Panc1 (cell line): ENCODE data around the gene AMER2. TPM values are rescaled to one million over a fixed set of nuclear protein-coding genes. Genes with fewer than 3 reads are reported as not detected.

Experiments used
- ATAC-seq: fragments of 200-7000 bp; cut with Tn5 transposase; 2 replicates; pipeline ENCODE4 v1.9.1; 2020; ENCODE audit warnings: mild to moderate bottlenecking, moderate library complexity
- BruUV-seq: library from RNA; stranded (reverse); fragments of 400-500 nt; replicated peaks from 2 replicates; lab custom pipeline; 2021; lab: Mats Ljungman, UMichigan
- CTCF ChIA-PET: fragments of 300-600 bp; sonication (Branson Sonifier 250); formaldehyde crosslinking; loops from one replicate; lab custom pipeline; 2022; ENCODE audit warnings: antibody characterized with exemption; lab: Charles Lee
- POLR2A ChIA-PET: fragments of 300-600 bp; sonication (Branson Sonifier 250); formaldehyde crosslinking; loops from one replicate; lab custom pipeline; 2022; ENCODE audit warnings: antibody characterized with exemption; lab: Charles Lee
- DNase-seq: peaks from one replicate; pipeline ENCODE4 v3.0.0-alpha.2; 2010; ENCODE audit warnings: low read depth, low spot score
- H3K27ac ChIP-seq: 2 replicates; pipeline ENCODE4 v1.5.1; 2011; ENCODE audit warnings: mild to moderate bottlenecking, low read length, inconsistent platforms
- H3K27me3 ChIP-seq: fragments of 200-500 bp; sonication (Bioruptor generic); 2 replicates; pipeline ENCODE4 v1.6.0; 2014; ENCODE audit warnings: low read length, inconsistent platforms; ENCODE audit not compliant: control insufficient read depth, insufficient read depth
- H3K36me3 ChIP-seq: fragments of 200-500 bp; sonication (Bioruptor generic); 2 replicates; pipeline ENCODE4 v1.5.1; 2014; ENCODE audit warnings: inconsistent platforms, mild to moderate bottlenecking, low read length, moderate library complexity; ENCODE audit not compliant: control insufficient read depth, insufficient read depth
- H3K4me1 ChIP-seq: 2 replicates; pipeline ENCODE4 v1.5.1; 2011; ENCODE audit warnings: inconsistent platforms, mild to moderate bottlenecking, low read length, moderate library complexity; ENCODE audit not compliant: control insufficient read depth, insufficient read depth
- H3K4me3 ChIP-seq, 2 experiments: 2 replicates each; pipeline ENCODE4 v1.5.1; 2011 to 2012; ENCODE audit warnings: low read depth in 2 of 2, low read length in 2 of 2, mild to moderate bottlenecking in 2 of 2, inconsistent platforms in 1 of 2, moderate library complexity in 1 of 2
- H3K9me3 ChIP-seq: fragments of 200-500 bp; sonication (Bioruptor generic); 2 replicates; pipeline ENCODE4 v1.5.1; 2014; ENCODE audit warnings: low read depth, mild to moderate bottlenecking, inconsistent platforms, low read length, moderate library complexity; ENCODE audit not compliant: control insufficient read depth, insufficient read depth
- POLR2AphosphoS5 ChIP-seq: IDR thresholded peaks from 2 replicates; pipeline ENCODE4 v1.6.1; 2012; ENCODE audit warnings: mild to moderate bottlenecking, low read depth, low read length, moderate library complexity
- SIN3A ChIP-seq: IDR thresholded peaks from 2 replicates; pipeline ENCODE4 v1.6.1; 2012; ENCODE audit warnings: low read depth, mild to moderate bottlenecking, low read length, moderate library complexity, borderline replicate concordance; ENCODE audit not compliant: insufficient read depth
- TCF7L2 ChIP-seq: IDR thresholded peaks from 2 replicates; pipeline ENCODE4 v1.6.1; 2011; ENCODE audit warnings: mild to moderate bottlenecking, low read depth, low read length, inconsistent platforms
- in situ Hi-C: cut with HindIII; loops from 2 replicates; pipeline ENCODE4 v1.10.0; 2016; ENCODE audit warnings: low sequenced_read_pairs, low pct_unique_long_range_greater_than_20kb
- intact Hi-C: fragments of 100-400 bp; cut with micrococcal nuclease; formaldehyde crosslinking; loops from one replicate; pipeline ENCODE4 v1.10.0; 2022; ENCODE audit not compliant: unreplicated experiment
- total RNA-seq: library from RNA; stranded (reverse); gene quantifications from one replicate; pipeline ENCODE4 v1.2.1, GENCODE V29; 2021; ENCODE audit not compliant: unreplicated experiment
- TF ChIP-seq, protein P1 (sequence below): fragments of 450-650 bp; IDR thresholded peaks from 2 replicates; pipeline ENCODE4 v1.5.1; 2017; ENCODE audit warnings: mild to moderate bottlenecking
- TF ChIP-seq, protein P2 (sequence below), 2 experiments: IDR thresholded peaks; 2 replicates each; pipeline ENCODE4 v1.6.1; 2011 to 2012; ENCODE audit warnings: low read depth in 2 of 2, control low read depth in 1 of 2, low read length in 1 of 2, mild to moderate bottlenecking in 1 of 2, moderate library complexity in 1 of 2; ENCODE audit not compliant: insufficient read depth in 1 of 2

Gene AMER2
- total RNA-seq, 1 experiment from 2014 or later: not detected

DNA sequence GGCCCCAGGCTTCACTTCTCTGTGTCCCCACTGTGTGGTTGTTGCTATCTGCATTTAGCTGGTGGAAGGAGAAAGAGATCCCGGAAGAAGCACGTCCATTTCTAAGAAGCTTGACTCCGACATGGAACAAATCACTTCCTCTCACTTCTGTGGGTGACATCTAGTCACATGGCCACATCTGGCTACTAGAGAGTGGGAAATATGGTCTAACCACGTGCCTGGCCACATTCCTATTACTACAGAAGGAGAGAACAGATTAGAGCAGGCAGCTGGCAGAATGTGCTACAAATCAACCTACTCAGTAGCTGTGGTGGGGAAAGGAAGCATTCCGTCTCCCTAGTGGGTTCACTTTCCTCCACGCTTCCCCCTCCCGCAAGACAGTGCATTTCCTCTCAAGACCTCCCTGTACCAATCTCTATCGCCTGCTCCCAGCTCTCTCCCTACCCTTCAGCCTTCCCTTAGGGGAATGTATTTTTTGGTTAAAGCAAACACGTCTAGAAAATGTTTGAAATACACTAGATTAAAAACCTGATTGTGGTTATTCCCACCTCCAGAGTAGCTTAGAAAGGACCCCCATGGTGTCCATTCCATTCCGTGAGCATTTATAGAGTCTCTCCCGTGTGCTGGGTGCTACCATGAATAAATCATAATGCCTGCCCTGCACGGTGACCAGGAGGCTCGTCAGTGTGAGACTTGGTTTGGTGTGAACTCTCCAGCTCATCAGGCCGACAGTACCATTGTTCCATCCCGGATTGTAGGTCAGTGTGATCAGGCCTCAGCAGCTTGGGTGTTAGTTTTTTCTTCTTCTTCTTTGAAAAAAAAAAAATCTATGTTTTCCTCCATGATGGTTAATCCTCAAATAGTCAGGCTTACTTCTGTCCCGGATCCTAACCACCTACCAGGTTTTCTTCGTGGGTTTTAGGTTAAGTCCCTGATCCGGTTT lies 8.0 kb upstream of the AMER2 start:
- TF ChIP-seq, protein P1, sequence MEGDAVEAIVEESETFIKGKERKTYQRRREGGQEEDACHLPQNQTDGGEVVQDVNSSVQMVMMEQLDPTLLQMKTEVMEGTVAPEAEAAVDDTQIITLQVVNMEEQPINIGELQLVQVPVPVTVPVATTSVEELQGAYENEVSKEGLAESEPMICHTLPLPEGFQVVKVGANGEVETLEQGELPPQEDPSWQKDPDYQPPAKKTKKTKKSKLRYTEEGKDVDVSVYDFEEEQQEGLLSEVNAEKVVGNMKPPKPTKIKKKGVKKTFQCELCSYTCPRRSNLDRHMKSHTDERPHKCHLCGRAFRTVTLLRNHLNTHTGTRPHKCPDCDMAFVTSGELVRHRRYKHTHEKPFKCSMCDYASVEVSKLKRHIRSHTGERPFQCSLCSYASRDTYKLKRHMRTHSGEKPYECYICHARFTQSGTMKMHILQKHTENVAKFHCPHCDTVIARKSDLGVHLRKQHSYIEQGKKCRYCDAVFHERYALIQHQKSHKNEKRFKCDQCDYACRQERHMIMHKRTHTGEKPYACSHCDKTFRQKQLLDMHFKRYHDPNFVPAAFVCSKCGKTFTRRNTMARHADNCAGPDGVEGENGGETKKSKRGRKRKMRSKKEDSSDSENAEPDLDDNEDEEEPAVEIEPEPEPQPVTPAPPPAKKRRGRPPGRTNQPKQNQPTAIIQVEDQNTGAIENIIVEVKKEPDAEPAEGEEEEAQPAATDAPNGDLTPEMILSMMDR: no peak
- TF ChIP-seq, protein P2, sequence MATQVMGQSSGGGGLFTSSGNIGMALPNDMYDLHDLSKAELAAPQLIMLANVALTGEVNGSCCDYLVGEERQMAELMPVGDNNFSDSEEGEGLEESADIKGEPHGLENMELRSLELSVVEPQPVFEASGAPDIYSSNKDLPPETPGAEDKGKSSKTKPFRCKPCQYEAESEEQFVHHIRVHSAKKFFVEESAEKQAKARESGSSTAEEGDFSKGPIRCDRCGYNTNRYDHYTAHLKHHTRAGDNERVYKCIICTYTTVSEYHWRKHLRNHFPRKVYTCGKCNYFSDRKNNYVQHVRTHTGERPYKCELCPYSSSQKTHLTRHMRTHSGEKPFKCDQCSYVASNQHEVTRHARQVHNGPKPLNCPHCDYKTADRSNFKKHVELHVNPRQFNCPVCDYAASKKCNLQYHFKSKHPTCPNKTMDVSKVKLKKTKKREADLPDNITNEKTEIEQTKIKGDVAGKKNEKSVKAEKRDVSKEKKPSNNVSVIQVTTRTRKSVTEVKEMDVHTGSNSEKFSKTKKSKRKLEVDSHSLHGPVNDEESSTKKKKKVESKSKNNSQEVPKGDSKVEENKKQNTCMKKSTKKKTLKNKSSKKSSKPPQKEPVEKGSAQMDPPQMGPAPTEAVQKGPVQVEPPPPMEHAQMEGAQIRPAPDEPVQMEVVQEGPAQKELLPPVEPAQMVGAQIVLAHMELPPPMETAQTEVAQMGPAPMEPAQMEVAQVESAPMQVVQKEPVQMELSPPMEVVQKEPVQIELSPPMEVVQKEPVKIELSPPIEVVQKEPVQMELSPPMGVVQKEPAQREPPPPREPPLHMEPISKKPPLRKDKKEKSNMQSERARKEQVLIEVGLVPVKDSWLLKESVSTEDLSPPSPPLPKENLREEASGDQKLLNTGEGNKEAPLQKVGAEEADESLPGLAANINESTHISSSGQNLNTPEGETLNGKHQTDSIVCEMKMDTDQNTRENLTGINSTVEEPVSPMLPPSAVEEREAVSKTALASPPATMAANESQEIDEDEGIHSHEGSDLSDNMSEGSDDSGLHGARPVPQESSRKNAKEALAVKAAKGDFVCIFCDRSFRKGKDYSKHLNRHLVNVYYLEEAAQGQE (IDR thresholded peaks at IDR 0.05; ENCODE audit: insufficient read depth in 1 of 2, low read depth in 2 of 2, low read length in 1 of 2): no peak
- TF ChIP-seq SIN3A: no peak
- TF ChIP-seq TCF7L2: no peak
- no peak for TF ChIP-seq POLR2AphosphoS5
- no peak for DNase-seq
- CTCF ChIA-PET: no interaction called here
- no peaks in the 10 kb centered on the region for H3K4me1 ChIP-seq
- H3K27me3 ChIP-seq: no peaks in the 10 kb centered on the region
- H3K9me3 ChIP-seq: no peaks in the 10 kb centered on the region
- no peaks in the 10 kb centered on the region for H3K36me3 ChIP-seq
- POLR2A ChIA-PET: interaction anchor here (0.7 kb wide), 1 partner anchor 700 kb away, joined by 6 read pairs; no protein-coding TSS in a partner anchor
- no peak overlapping the region for H3K4me3 ChIP-seq
- ATAC-seq: no peak
- in situ Hi-C loops: no loop called here
- intact Hi-C loops: no loop called here
- H3K27ac ChIP-seq: no peak overlapping the region
- no TSS peak for BruUV-seq

DNA sequence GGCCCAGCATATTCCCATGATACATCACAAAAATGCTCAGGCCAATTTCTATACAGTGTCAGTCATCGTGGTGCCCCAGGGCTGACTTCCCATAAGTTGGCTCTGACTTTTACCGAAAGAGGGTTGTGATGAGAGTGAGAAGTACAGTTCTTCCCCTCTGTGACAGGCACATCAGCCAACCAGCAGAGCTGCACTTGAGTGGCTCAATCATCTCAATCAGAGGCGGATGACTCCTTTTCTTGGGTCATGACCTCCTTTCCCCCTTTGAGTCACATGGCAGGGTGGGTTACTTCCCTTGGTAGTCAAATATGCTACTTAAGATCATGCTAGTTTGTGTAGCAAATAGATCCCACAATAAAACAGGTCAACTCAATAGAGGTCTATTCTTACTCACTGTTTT lies 6.9 kb upstream of the AMER2 start:
- intact Hi-C loops: no loop called here
- H3K36me3 ChIP-seq: no peaks in the 10 kb centered on the region
- H3K27me3 ChIP-seq: no peaks in the 10 kb centered on the region; the same call in 1 of the 2 replicates
- ATAC-seq: no peak
- BruUV-seq: no TSS peak
- H3K4me1 ChIP-seq: no peaks in the 10 kb centered on the region
- H3K27ac ChIP-seq: no peak overlapping the region
- no peak for DNase-seq
- ChIA-PET CTCF (no interaction called here), POLR2A (no interaction called here)
- no peaks in the 10 kb centered on the region for H3K9me3 ChIP-seq
- H3K4me3 ChIP-seq: no peak overlapping the region
- in situ Hi-C loops: no loop called here
- TF ChIP-seq, protein P1: no peak
- TF ChIP-seq TCF7L2 (no peak), SIN3A (no peak), POLR2AphosphoS5 (no peak)
- TF ChIP-seq, protein P2 (IDR thresholded peaks at IDR 0.05; ENCODE audit: insufficient read depth in 1 of 2, low read depth in 2 of 2, low read length in 1 of 2): no peak
